ENCODE data around the gene MVD. TPM values are rescaled to one million over a fixed set of nuclear protein-coding genes. Genes with fewer than 3 reads are reported as not detected.

Gene MVD
- total and polyA plus RNA-seq, 2 of the 4 experiments (the other 2 are of a cell fraction): 18.3 to 28.4 TPM

- H3K4me1 ChIP-seq (ENCODE audit: control insufficient read depth, insufficient read depth, low read length): peaks cover 7% of the 10 kb centered on the region; the same call in 1 of the 2 replicates
- H3K4me3 ChIP-seq (ENCODE audit: insufficient read depth, low read depth, low read length): no peak overlapping the region
- peaks cover 7% of the 10 kb centered on the region; the same call in 1 of the 2 replicates for H4K20me1 ChIP-seq (ENCODE audit: insufficient read depth, low read length)
- intact Hi-C loops (cut with micrococcal nuclease) (no loop called here), dilution Hi-C loops (cut with HindIII; ENCODE audit: low sequenced_read_pairs, unreplicated experiment) (no loop called here), in situ Hi-C loops (cut with MboI; ENCODE audit: low sequenced_read_pairs) (no loop called here)
- no peak overlapping the region for H2BK120ac ChIP-seq (ENCODE audit: low read depth, low read length)
- no peak overlapping the region for H2BK20ac ChIP-seq (ENCODE audit: low read depth, low read length)
- POLR2A ChIA-PET (ENCODE audit: unreplicated experiment): no interaction called here
- H4K5ac ChIP-seq (ENCODE audit: low read depth, low read length): no peak overlapping the region
- no peak overlapping the region for H2BK15ac ChIP-seq (ENCODE audit: low read depth, low read length)
- TF ChIP-seq BHLHE40 (IDR thresholded peaks at IDR 0.05; ENCODE audit: low read depth, low read length): no peak
- TF ChIP-seq SMC3 (IDR thresholded peaks at IDR 0.05; ENCODE audit: low read depth, low read length): no peak
- no peak for TF ChIP-seq CHD1 (IDR thresholded peaks at IDR 0.05; ENCODE audit: low read depth, low read length)
- TF ChIP-seq NFE2L2 (IDR thresholded peaks at IDR 0.05; ENCODE audit: low read depth, low read length): no peak
- TF ChIP-seq FOS (IDR thresholded peaks at IDR 0.05; ENCODE audit: low read depth, low read length): no peak
- TF ChIP-seq RAD21 (IDR thresholded peaks at IDR 0.05; ENCODE audit: low read length): no peak
- no peak for TF ChIP-seq POLR2A (IDR thresholded peaks at IDR 0.05; ENCODE audit: low read depth, low read length)
- TF ChIP-seq CEBPB (IDR thresholded peaks at IDR 0.05; ENCODE audit: low read depth, low read length): no peak
- TF ChIP-seq MAFK (IDR thresholded peaks at IDR 0.05; ENCODE audit: low read depth, low read length): no peak
- TF ChIP-seq CTCF (conservative IDR thresholded peaks at IDR 0.05; ENCODE audit: low read depth, low read length): no peak
- no peak for TF ChIP-seq MAZ (IDR thresholded peaks at IDR 0.05; ENCODE audit: borderline replicate concordance, low read depth, low read length)
- TF ChIP-seq, protein P1, sequence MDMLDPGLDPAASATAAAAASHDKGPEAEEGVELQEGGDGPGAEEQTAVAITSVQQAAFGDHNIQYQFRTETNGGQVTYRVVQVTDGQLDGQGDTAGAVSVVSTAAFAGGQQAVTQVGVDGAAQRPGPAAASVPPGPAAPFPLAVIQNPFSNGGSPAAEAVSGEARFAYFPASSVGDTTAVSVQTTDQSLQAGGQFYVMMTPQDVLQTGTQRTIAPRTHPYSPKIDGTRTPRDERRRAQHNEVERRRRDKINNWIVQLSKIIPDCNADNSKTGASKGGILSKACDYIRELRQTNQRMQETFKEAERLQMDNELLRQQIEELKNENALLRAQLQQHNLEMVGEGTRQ (IDR thresholded peaks at IDR 0.05; ENCODE audit: low read depth, low read length): no peak
- TF ChIP-seq RFX5 (IDR thresholded peaks at IDR 0.05; ENCODE audit: low read depth, low read length): no peak
- TF ChIP-seq RCOR1 (IDR thresholded peaks at IDR 0.05; ENCODE audit: insufficient replicate concordance, low read length): no peak
- ATAC-seq (ENCODE audit: low read depth): no peak
- no peaks in the 10 kb centered on the region for H3K9me1 ChIP-seq (ENCODE audit: insufficient read depth, low read length)
- CTCF ChIA-PET: interaction anchor here (0.7 kb wide), 1 partner anchor 1247 kb away, joined by 3 read pairs; no protein-coding TSS in a partner anchor
- no peak overlapping the region for H3K27ac ChIP-seq (ENCODE audit: insufficient read depth, low read length)
- no peak for DNase-seq
- H3K23ac ChIP-seq (ENCODE audit: low read depth, low read length): no peak overlapping the region
- H3K9ac ChIP-seq (ENCODE audit: low read depth, low read length): no peak overlapping the region
- no peaks in the 10 kb centered on the region for H3K9me3 ChIP-seq (ENCODE audit: control insufficient read depth, insufficient read depth, low read length)
- no CpG with 5 or more reads among the region's 3 CpGs for WGBS, 2 experiments (ENCODE audit: extremely low coverage in 2 of 2, insufficient read length in 1 of 2)
- no peak overlapping the region for H2AK9ac ChIP-seq (replicated peaks; ENCODE audit: low read depth, low read length, poor library complexity)
- H3K14ac ChIP-seq (replicated peaks; ENCODE audit: low read depth, low read length): no peak overlapping the region
- H3K79me1 ChIP-seq (ENCODE audit: low read depth in 1 of 2, low read length in 2 of 2): no peaks in the 10 kb centered on the region
- H3K56ac ChIP-seq (ENCODE audit: extremely low read depth, insufficient read depth, low read length): no peak overlapping the region
- no peak overlapping the region for H4K91ac ChIP-seq (ENCODE audit: insufficient read depth, low read depth, low read length)
- H3K18ac ChIP-seq (ENCODE audit: low read depth, low read length): no peak overlapping the region
- no peak overlapping the region for H2AK5ac ChIP-seq (ENCODE audit: low read depth, low read length)
- no peak overlapping the region for H4K8ac ChIP-seq (ENCODE audit: low read depth in 2 of 2, low read length in 2 of 2)
- H2AFZ ChIP-seq (replicated peaks; ENCODE audit: low read length, poor library complexity): no peak overlapping the region
- peaks cover 40% of the 10 kb centered on the region for H3K27me3 ChIP-seq (ENCODE audit: control insufficient read depth, insufficient read depth, low read length)
- no TSS peak for BruUV-seq (replicated peaks)
- no peaks in the 10 kb centered on the region for H3K36me3 ChIP-seq (ENCODE audit: control insufficient read depth, insufficient read depth, low read length)
- H2BK5ac ChIP-seq (ENCODE audit: low read depth, low read length, poor library complexity, severe bottlenecking): no peak overlapping the region
- no peak overlapping the region for H3K4ac ChIP-seq (ENCODE audit: low read depth, low read length)
- no peak overlapping the region for H3K4me2 ChIP-seq (ENCODE audit: low read depth, low read length)
Observed at GRCh38 chr16:88687676-88688012, 24.8 kb upstream of the MVD start.
